ENCODE data around the gene MRPL45. TPM values are rescaled to one million over a fixed set of nuclear protein-coding genes. Genes with fewer than 3 reads are reported as not detected.

The MRPL45 gene
- total RNA-seq, 1 donor from 2014 or later, result 25.7 TPM

GRCh38 chr17:38351412-38352222, 54.6 kb downstream of the MRPL45 start, which contains the start of gene SOCS7:
Gene SOCS7 (plus strand): TSS chr17:38351844. CDS start chr17:38352053, 209 bp downstream.
- intact Hi-C loops (cut with DNase I), result no loop called here
- no peaks in the 10 kb centered on the region for H3K36me3 ChIP-seq
- no peak for TF ChIP-seq CTCF (IDR thresholded peaks at IDR 0.05)
- ATAC-seq (peak; percentile 97), DNase-seq (peak; percentile 97)
- peak within 1 kb of the TSS; percentile 81 for H3K4me3 ChIP-seq
- H3K27ac ChIP-seq, result peak within 1 kb of the TSS; percentile 84
- H3K27me3 ChIP-seq, result no peaks in the 10 kb centered on the region
- H3K4me1 ChIP-seq, result peaks cover 21% of the 10 kb centered on the region
- H3K9me3 ChIP-seq, result no peaks in the 10 kb centered on the region

- TF ChIP-seq CTCF (IDR thresholded peaks at IDR 0.05), result no peak
- intact Hi-C loops (cut with DNase I), result no loop called here
- no peaks in the 10 kb centered on the region for H3K27me3 ChIP-seq
- H3K27ac ChIP-seq, result peak overlapping the region; percentile 84
- DNase-seq (peak; percentile 77), ATAC-seq (no peak)
- H3K36me3 ChIP-seq, result no peaks in the 10 kb centered on the region
- H3K9me3 ChIP-seq, result no peaks in the 10 kb centered on the region
- H3K4me3 ChIP-seq, result peak overlapping the region; percentile 81
- H3K4me1 ChIP-seq, result peaks cover 21% of the 10 kb centered on the region
Measured at GRCh38 chr17:38352245-38353085, 55.5 kb downstream of the MRPL45 start.

GRCh38 chr17:38353086-38353604, 56.2 kb downstream of the MRPL45 start:
- ATAC-seq (no peak), DNase-seq (no peak)
- no peak for TF ChIP-seq CTCF (IDR thresholded peaks at IDR 0.05)
- Histone ChIP-seq H3K4me1 (peaks cover 21% of the 10 kb centered on the region), H3K36me3 (no peaks in the 10 kb centered on the region), H3K27ac (peak overlapping the region; percentile 84), H3K4me3 (peak overlapping the region; percentile 81), H3K27me3 (no peaks in the 10 kb centered on the region), H3K9me3 (no peaks in the 10 kb centered on the region)
- intact Hi-C loops (cut with DNase I), result no loop called here

GRCh38 chr17:38353668-38354067, 56.7 kb downstream of the MRPL45 start:
- no peak for TF ChIP-seq CTCF (IDR thresholded peaks at IDR 0.05)
- ATAC-seq (no peak), DNase-seq (no peak)
- Histone ChIP-seq H3K27me3 (no peaks in the 10 kb centered on the region), H3K4me3 (peak overlapping the region; percentile 81), H3K36me3 (no peaks in the 10 kb centered on the region), H3K27ac (no peak overlapping the region), H3K4me1 (peaks cover 23% of the 10 kb centered on the region), H3K9me3 (no peaks in the 10 kb centered on the region)
- intact Hi-C loops (cut with DNase I), result no loop called here

GRCh38 chr17:38354466-38354865, 57.5 kb downstream of the MRPL45 start:
- Histone ChIP-seq H3K4me3 (no peak overlapping the region), H3K27ac (no peak overlapping the region), H3K27me3 (no peaks in the 10 kb centered on the region), H3K9me3 (no peaks in the 10 kb centered on the region), H3K4me1 (peaks cover 30% of the 10 kb centered on the region), H3K36me3 (no peaks in the 10 kb centered on the region)
- TF ChIP-seq CTCF (IDR thresholded peaks at IDR 0.05), result no peak
- DNase-seq, result no peak
- ATAC-seq, result no peak
- intact Hi-C loops (cut with DNase I), result no loop called here
